GM21737 (cell line): Measurements from ENCODE around the gene ABCE1.
"Not testable (repeated sequence)": the region's sequence is repeated elsewhere in the genome, so short reads cannot be mapped to it uniquely, and the experiment has no call there.

Experiments
- ATAC-seq: cut with Tn5 transposase; IDR thresholded peaks from one replicate; pipeline ENCODE4 v1.9.1; 2021; ENCODE audit warnings: mild to moderate bottlenecking, moderate library complexity; ENCODE audit not compliant: unreplicated experiment

Gene ABCE1

GRCh38 chr4:145101091-145101490 lies 3.0 kb downstream of the ABCE1 start:
- no peak for ATAC-seq

GRCh38 chr4:145102619-145103018 lies 4.5 kb downstream of the ABCE1 start:
- no peak for ATAC-seq

GRCh38 chr4:145103496-145103895 lies 5.4 kb downstream of the ABCE1 start:
- ATAC-seq = no peak

GRCh38 chr4:145107126-145107525 lies 9.0 kb downstream of the ABCE1 start:
- ATAC-seq = no peak

GRCh38 chr4:145108128-145108527 lies 10.0 kb downstream of the ABCE1 start:
- no peak for ATAC-seq

GRCh38 chr4:145125396-145125795 lies 27.3 kb downstream of the ABCE1 start:
- no peak for ATAC-seq

GRCh38 chr4:145130130-145130529 lies 32.0 kb downstream of the ABCE1 start:
- no peak for ATAC-seq

- ATAC-seq = no peak
These were observed 32.8 kb downstream of the ABCE1 start for GRCh38 chr4:145130788-145131399.

- ATAC-seq = no peak
These were observed 33.7 kb downstream of the ABCE1 start for GRCh38 chr4:145131848-145132247.

GRCh38 chr4:145132511-145133098 lies 34.5 kb downstream of the ABCE1 start:
- peak; percentile 67 for ATAC-seq

GRCh38 chr4:145136219-145136618 lies 38.1 kb downstream of the ABCE1 start:
- ATAC-seq = not testable (repeated sequence)

- ATAC-seq = no peak
These were observed 50.9 kb downstream of the ABCE1 start for GRCh38 chr4:145148980-145149379.

GRCh38 chr4:145153181-145153903 lies 55.2 kb downstream of the ABCE1 start:
- ATAC-seq = no peak

- no peak for ATAC-seq
These were observed 55.8 kb downstream of the ABCE1 start for GRCh38 chr4:145153904-145154298.

GRCh38 chr4:145154573-145154972 lies 56.5 kb downstream of the ABCE1 start:
- ATAC-seq = peak; percentile 74

- no peak for ATAC-seq
These were observed 57.3 kb downstream of the ABCE1 start for GRCh38 chr4:145155268-145155870.

- ATAC-seq = no peak
These were observed 58.9 kb downstream of the ABCE1 start for GRCh38 chr4:145156986-145157385.

GRCh38 chr4:145161549-145161948 lies 63.4 kb downstream of the ABCE1 start:
- no peak for ATAC-seq

- no peak for ATAC-seq
These were observed 69.8 kb downstream of the ABCE1 start for GRCh38 chr4:145167887-145168286.

- no peak for ATAC-seq
These were observed 70.6 kb downstream of the ABCE1 start for GRCh38 chr4:145168581-145169187.

GRCh38 chr4:145170223-145170622 lies 72.1 kb downstream of the ABCE1 start:
- no peak for ATAC-seq
